HepG2 (cell line): ENCODE data around the gene SIX4. TPM values are rescaled to one million over a fixed set of nuclear protein-coding genes. Genes with fewer than 3 reads are reported as not detected.

Experiments used
- ATF5 ChIP-seq: sonication (generic); formaldehyde crosslinking; IDR thresholded peaks from 2 replicates; pipeline ENCODE4 v1.4.0; 2020; ENCODE audit warnings: mild to moderate bottlenecking, low read depth, missing genetic modification reagents
- FOSL1 ChIP-seq: sonication (generic); formaldehyde crosslinking; IDR thresholded peaks from 2 replicates; pipeline ENCODE4 v1.9.0; 2021; ENCODE audit warnings: missing genetic modification reagents, borderline replicate concordance
- FOSL2 ChIP-seq: sonication (generic); formaldehyde crosslinking; IDR thresholded peaks from 2 replicates; pipeline ENCODE4 v1.4.0; 2020; ENCODE audit warnings: missing genetic modification reagents
- GRHL1 ChIP-seq: sonication (generic); formaldehyde crosslinking; conservative IDR thresholded peaks from 2 replicates; pipeline ENCODE4 v1.8.0; 2022; ENCODE audit warnings: missing genetic modification reagents
- HDAC2 ChIP-seq: sonication (generic); formaldehyde crosslinking; IDR thresholded peaks from 2 replicates; pipeline ENCODE4 v1.4.0; 2020; ENCODE audit warnings: missing genetic modification reagents
- HIVEP1 ChIP-seq: sonication (generic); formaldehyde crosslinking; IDR thresholded peaks from 2 replicates; pipeline ENCODE4 v1.4.0; 2020; ENCODE audit warnings: mild to moderate bottlenecking, missing genetic modification reagents
- KLF16 ChIP-seq, 2 experiments: sonication (generic) in 1 of 2; formaldehyde crosslinking in 1 of 2; IDR thresholded peaks; 2 replicates each; pipeline versions ENCODE4 v1.6.1 to v1.8.0; 2016 to 2023; ENCODE audit warnings: missing genetic modification reagents in 2 of 2, missing compliant biosample characterization in 1 of 2
- PBX3 ChIP-seq: sonication (generic); formaldehyde crosslinking; IDR thresholded peaks from 2 replicates; pipeline ENCODE4 v1.8.1; 2023; ENCODE audit warnings: missing genetic modification reagents, inconsistent platforms, borderline replicate concordance
- POLR2G ChIP-seq: fragments of 200-400 bp; formaldehyde crosslinking; IDR thresholded peaks from 2 replicates; pipeline ENCODE4 v1.6.1; 2018; ENCODE audit warnings: mild to moderate bottlenecking, low read depth, low read length, moderate library complexity
- SOX13 ChIP-seq, 3 experiments: fragments of 450-650 bp in 1 of 3; sonication (generic) in 1 of 3; formaldehyde crosslinking in 1 of 3; IDR thresholded peaks in 2 of 3; conservative IDR thresholded peaks in 1 of 3; 2 replicates each; pipeline versions ENCODE4 v1.5.0 to v1.6.1; 2016 to 2020; ENCODE audit warnings: antibody characterized with exemption in 1 of 3, mild to moderate bottlenecking in 1 of 3, missing compliant biosample characterization in 1 of 3, missing genetic modification reagents in 1 of 3, moderate library complexity in 1 of 3
- TBX3 ChIP-seq: fragments of 450-650 bp; IDR thresholded peaks from 2 replicates; pipeline ENCODE4 v1.6.1; 2017; ENCODE audit warnings: antibody characterized with exemption, mild to moderate bottlenecking, inconsistent platforms, borderline replicate concordance
- TRIM24 ChIP-seq: sonication (generic); formaldehyde crosslinking; IDR thresholded peaks from 2 replicates; pipeline ENCODE4 v1.8.0; 2022; ENCODE audit warnings: mild to moderate bottlenecking, missing genetic modification reagents
- WIZ ChIP-seq: sonication (generic); formaldehyde crosslinking; IDR thresholded peaks from 2 replicates; pipeline ENCODE4 v1.5.1; 2020; ENCODE audit warnings: mild to moderate bottlenecking, missing genetic modification reagents
- YEATS4 ChIP-seq: sonication (generic); formaldehyde crosslinking; IDR thresholded peaks from 2 replicates; pipeline ENCODE4 v1.4.0; 2020; ENCODE audit warnings: missing genetic modification reagents, borderline replicate concordance
- ZBTB39 ChIP-seq: sonication (generic); formaldehyde crosslinking; IDR thresholded peaks from 2 replicates; pipeline ENCODE4 v1.5.0; 2020; ENCODE audit warnings: missing genetic modification reagents
- ZNF101 ChIP-seq: sonication (generic); formaldehyde crosslinking; IDR thresholded peaks from 2 replicates; pipeline ENCODE4 v1.4.0; 2020; ENCODE audit warnings: mild to moderate bottlenecking, low read depth, missing genetic modification reagents, borderline replicate concordance
- ZNF235 ChIP-seq: sonication (generic); formaldehyde crosslinking; IDR thresholded peaks from 2 replicates; pipeline ENCODE4 v1.8.1; 2023; ENCODE audit warnings: mild to moderate bottlenecking, missing genetic modification reagents, borderline replicate concordance
- ZNF274 ChIP-seq: sonication (generic); formaldehyde crosslinking; IDR thresholded peaks from 2 replicates; pipeline ENCODE4 v1.5.1; 2020; ENCODE audit warnings: mild to moderate bottlenecking, missing genetic modification reagents
- ZNF513 ChIP-seq: sonication (generic); formaldehyde crosslinking; conservative IDR thresholded peaks from 2 replicates; pipeline ENCODE4 v1.5.0; 2020; ENCODE audit warnings: missing genetic modification reagents
- ZNF670 ChIP-seq: sonication (generic); formaldehyde crosslinking; IDR thresholded peaks from 2 replicates; pipeline ENCODE4 v1.8.0; 2022; ENCODE audit warnings: mild to moderate bottlenecking, missing genetic modification reagents, borderline replicate concordance
- ZNF747 ChIP-seq: sonication (generic); formaldehyde crosslinking; IDR thresholded peaks from 2 replicates; pipeline ENCODE4 v1.8.1; 2023; ENCODE audit warnings: missing genetic modification reagents, mild to moderate bottlenecking, borderline replicate concordance
- polyA plus RNA-seq, 8 experiments: library from polyadenylated mRNA; depleted of rRNA in 3 of 8; stranded (reverse) in 7 of 8; unstranded in 1 of 8; fragments of >200 nt; fragmentation: Illumina TruSeq in 4 of 8; extraction: Trizol in 4 of 8; gene quantifications; 2 replicates each; pipeline versions ENCODE4 v1.2.1 to v1.2.3, GENCODE V29; 2011 to 2016; ENCODE audit warnings: low read depth in 4 of 8, missing spikeins in 1 of 8, mixed read lengths in 1 of 8; ENCODE audit not compliant: insufficient read depth in 1 of 8
- total RNA-seq, 5 experiments: library from RNA; depleted of rRNA; stranded (reverse); fragments of >200 nt; fragmentation: Illumina TruSeq; extraction: Trizol; gene quantifications; 2 replicates each; pipeline ENCODE4 v1.2.3, GENCODE V29; 2016; ENCODE audit warnings: low read depth in 1 of 5

The SIX4 gene
- total and polyA plus RNA-seq, 2 of the 13 experiments (the other 11 are each of a cell fraction or from before 2014, with no cell fraction given) = 5.0 to 6.0 TPM

GRCh38 chr14:60691383-60692113, 32.6 kb downstream of the SIX4 start (continued):
- TF ChIP-seq ZBTB39 (no peak), PBX3 (CRISPR knock-in tag) (no peak), KLF16 (CRISPR knock-in tag; IDR thresholded peaks at IDR 0.05) (0 out of 4 replicates have a peak, but pooled peaks of 1 of the 2 experiments have one; percentile 40), SOX13 (IDR thresholded peaks at IDR 0.05) (no peak), SOX13 (CRISPR knock-in tag; conservative IDR thresholded peaks at IDR 0.05 in 1 of 2, IDR thresholded peaks at IDR 0.05 in 1 of 2) (peak in 1 of 2 experiments; percentile 71; a peak in 2 of 4 replicates), WIZ (no peak), POLR2G (no peak), ZNF101 (CRISPR knock-in tag) (no peak), ZNF235 (CRISPR knock-in tag) (no peak), FOSL1 (peak; percentile 45; the same call in 1 of the 2 replicates), FOSL2 (peak; percentile 87), HDAC2 (CRISPR knock-in tag) (peak; percentile 50; the same call in 1 of the 2 replicates), ZNF274 (no peak), HIVEP1 (CRISPR knock-in tag) (no peak), GRHL1 (CRISPR knock-in tag) (no peak), YEATS4 (CRISPR knock-in tag) (0 out of 2 replicates have a peak, but pooled peaks have one; percentile 33), TRIM24 (CRISPR knock-in tag) (no peak), ZNF747 (CRISPR knock-in tag) (no peak), ZNF513 (CRISPR knock-in tag) (no peak), ZNF670 (CRISPR knock-in tag) (peak; percentile 41; the same call in 1 of the 2 replicates), ATF5 (CRISPR knock-in tag) (no peak), TBX3 (no peak)
